Activated CD8-positive, alpha-beta memory T cell treated with anti-CD3 and anti-CD28 coated beads for 4 hours (primary cell): ENCODE results near the gene CTDSP1.

Experiments used
- DNase-seq, 2 donors: peaks; one replicate each; pipeline ENCODE4 v3.0.0-alpha.2; 2020; ENCODE audit warnings: low read depth in 2 of 2

Gene CTDSP1

GRCh38 chr2:218400167-218400929 is 680 bp downstream of the CTDSP1 start:
- no peak for DNase-seq

DNA sequence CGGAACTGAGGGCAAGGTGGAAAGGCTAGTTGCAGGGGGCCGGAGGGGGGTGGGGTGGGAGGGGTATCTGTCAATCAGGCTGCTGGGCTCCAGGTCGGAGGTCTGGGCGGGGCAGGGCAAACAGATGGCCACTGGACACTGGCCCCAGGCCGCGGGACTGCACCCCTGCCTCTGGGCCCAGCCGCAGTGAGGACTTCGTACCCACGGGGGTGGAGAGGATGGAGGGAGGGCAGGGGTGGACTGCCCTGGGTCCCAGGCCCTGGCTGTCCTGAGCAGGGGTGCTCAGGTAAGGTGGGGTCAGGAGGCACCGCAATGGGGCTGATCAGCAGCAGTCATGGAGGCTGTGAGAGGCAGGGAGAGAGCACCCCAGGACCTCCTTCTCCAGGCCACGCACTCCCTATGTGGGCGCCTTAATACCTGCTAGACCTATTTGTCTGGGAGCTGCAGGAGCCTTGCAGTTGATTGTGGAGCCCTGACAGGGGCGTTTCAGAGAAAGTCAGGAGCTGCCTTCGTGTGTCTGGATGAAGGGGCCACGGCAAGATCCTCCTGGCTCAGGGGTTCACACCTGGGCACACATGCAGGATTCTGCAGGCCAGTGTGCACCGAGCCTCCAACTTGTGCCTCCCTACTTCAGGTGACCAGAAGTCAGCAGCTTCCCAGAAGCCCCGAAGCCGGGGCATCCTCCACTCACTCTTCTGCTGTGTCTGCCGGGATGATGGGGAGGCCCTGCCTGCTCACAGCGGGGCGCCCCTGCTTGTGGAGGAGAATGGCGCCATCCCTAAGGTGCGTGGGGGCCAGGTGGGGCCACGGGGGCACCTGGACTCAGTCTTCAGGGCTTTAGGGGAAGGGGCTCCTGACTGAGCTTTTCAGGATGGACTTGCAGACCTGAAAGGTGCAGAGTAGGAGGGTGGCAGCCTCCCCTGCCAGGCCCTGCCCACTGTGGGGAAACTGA is 1.5 kb downstream of the CTDSP1 start:
- no peak for DNase-seq

GRCh38 chr2:218401890-218402289 is 2.2 kb downstream of the CTDSP1 start:
- no peak for DNase-seq

DNA sequence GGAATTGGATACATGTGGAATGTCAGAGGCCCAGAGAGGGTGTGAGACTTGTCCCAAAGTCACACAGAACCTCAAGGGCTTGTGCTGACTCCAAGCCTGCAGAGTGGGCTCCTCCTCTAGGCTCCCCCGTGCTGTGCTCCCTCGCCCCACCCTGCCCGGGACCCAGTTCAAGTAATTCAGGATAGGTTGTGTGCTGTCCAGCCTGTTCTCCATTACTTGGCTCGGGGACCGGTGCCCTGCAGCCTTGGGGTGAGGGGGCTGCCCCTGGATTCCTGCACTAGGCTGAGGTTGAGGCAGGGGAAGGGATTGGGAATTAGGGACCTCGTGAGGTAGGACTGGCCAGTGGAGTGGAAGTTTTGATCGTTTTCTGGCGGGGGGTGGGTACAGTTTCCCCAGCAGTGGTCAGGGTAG is 2.8 kb downstream of the CTDSP1 start:
- DNase-seq, result no peak

- DNase-seq, result no peak
These were observed 3.3 kb downstream of the CTDSP1 start for GRCh38 chr2:218402911-218403411.

DNA sequence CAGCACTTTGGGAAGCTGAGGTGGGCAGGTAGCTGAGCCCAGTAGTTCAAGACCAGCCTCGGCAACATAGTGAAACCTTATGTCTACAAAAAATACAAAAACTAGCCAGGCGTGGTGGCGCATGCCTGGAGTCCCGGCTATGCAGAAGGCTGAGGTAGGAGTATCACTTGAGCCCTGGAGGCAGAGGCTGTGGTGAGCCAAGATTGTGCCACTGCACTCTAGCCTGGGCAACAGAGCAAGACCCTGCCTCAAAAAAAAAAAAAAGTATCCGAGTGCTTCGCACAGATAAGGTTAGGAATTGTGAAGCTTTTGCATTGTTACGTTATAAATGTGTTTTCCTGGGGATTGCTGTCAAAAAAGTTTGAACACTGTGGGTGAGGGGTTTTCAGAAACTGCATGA is 4.1 kb downstream of the CTDSP1 start:
- DNase-seq, result no peak

- DNase-seq, result no peak
These were observed 4.8 kb downstream of the CTDSP1 start for GRCh38 chr2:218404351-218405085.

DNA sequence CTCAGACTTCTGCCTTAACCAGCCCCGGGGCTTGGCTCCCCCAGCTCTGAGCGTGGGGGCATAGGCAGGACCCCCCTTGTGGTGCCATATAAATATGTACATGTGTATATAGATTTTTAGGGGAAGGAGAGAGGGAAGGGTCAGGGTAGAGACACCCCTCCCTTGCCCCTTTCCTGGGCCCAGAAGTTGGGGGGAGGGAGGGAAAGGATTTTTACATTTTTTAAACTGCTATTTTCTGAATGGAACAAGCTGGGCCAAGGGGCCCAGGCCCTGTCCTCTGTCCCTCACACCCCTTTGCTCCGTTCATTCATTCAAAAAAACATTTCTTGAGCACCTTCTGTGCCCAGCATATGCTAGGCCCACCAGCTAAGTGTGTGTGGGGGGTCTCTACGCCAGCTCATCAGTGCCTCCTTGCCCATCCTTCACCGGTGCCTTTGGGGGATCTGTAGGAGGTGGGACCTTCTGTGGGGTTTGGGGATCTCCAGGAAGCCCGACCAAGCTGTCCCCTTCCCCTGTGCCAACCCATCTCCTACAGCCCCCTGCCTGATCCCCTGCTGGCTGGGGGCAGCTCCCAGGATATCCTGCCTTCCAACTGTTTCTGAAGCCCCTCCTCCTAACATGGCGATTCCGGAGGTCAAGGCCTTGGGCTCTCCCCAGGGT is 5.5 kb downstream of the CTDSP1 start:
- no peak for DNase-seq

DNA sequence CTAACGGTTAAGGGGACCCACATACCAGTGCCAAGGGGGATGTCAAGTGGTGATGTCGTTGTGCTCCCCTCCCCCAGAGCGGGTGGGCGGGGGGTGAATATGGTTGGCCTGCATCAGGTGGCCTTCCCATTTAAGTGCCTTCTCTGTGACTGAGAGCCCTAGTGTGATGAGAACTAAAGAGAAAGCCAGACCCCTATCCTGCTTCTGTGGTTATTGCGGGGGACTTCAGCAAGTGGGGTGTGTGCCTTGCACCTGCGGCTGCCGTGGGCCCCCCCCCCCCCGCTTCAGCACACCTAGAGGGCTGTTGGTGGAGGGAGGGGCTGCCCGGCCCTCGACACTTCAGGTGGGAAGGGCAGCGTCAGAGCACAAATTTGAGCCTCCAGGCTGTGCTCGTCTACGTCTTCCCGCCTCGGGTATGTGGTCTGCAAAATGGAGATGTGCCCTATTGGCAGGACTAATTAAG is 6.1 kb downstream of the CTDSP1 start:
- no peak for DNase-seq

GRCh38 chr2:218406209-218406948 is 6.7 kb downstream of the CTDSP1 start:
- DNase-seq, result peak; percentile 78 to 82

- peak; percentile 44 to 49 for DNase-seq
These were observed 7.4 kb downstream of the CTDSP1 start for GRCh38 chr2:218406949-218407618.

DNA sequence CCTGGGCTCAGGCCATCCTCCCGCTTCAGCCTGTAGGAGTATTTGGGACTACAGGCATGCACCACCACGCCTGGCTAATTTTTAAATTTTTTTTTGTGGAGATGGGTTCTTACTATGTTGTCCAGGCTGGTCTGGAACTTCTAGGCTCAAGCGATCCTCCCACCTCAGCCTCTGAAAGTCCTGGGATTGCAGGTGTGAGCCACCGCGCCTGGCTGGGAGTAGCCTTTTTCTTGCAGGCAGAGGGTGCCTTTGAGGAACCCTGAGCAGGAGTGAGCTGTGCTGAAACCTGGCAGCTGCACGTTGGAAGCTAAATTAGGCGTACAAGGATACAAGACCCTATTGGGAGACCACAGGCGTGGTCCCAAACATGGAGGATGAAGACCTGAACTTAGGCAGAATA is 8.0 kb downstream of the CTDSP1 start:
- DNase-seq, result no peak

GRCh38 chr2:218418321-218418716 is 18.7 kb downstream of the CTDSP1 start:
- DNase-seq, result no peak

DNA sequence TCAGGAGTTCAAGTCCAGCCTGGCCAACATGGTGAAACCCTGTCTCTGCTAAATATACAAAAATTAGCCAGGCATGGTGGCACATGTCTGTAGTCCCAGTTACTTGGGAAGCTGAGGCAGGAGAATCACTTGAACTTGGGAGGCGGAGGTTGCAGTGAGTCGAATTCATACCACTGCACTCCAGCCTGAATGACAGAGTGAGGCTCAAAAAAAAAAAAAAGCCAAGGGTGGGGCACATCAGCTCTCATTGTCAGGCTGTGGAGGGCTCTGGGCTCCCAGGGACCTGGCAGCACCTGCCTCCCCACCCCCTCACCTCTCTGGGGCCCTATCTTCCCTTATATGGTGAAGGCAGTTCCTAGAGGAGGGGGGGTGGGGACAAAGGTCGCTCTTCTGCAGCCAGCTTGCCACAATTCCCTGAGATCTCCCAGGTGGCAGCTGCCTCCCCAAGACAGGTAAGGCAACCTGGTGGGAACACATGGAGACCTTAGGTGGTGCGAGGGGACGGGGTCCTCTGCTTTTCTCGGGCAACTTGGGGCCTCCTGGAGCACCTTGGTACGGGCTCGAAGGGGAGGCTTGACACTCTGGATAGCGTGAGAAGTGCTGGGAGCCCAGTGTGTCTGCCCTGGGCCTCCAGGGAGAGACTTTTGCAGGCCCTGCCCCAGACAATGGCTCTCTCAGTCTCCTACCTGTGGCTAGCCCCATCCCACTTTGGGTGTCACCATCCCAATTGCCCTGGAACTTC is 19.2 kb downstream of the CTDSP1 start, which contains the start of gene VIL1:
TSS of gene VIL1 (plus strand) at position 407 of the 742 bp plus-strand sequence. CDS start 4,656 bp downstream, outside the sequence.
- no peak for DNase-seq

- no peak for DNase-seq
These were observed 20.1 kb downstream of the CTDSP1 start for GRCh38 chr2:218419630-218420216.

GRCh38 chr2:218421027-218421426 is 21.4 kb downstream of the CTDSP1 start:
- DNase-seq, result no peak

DNA sequence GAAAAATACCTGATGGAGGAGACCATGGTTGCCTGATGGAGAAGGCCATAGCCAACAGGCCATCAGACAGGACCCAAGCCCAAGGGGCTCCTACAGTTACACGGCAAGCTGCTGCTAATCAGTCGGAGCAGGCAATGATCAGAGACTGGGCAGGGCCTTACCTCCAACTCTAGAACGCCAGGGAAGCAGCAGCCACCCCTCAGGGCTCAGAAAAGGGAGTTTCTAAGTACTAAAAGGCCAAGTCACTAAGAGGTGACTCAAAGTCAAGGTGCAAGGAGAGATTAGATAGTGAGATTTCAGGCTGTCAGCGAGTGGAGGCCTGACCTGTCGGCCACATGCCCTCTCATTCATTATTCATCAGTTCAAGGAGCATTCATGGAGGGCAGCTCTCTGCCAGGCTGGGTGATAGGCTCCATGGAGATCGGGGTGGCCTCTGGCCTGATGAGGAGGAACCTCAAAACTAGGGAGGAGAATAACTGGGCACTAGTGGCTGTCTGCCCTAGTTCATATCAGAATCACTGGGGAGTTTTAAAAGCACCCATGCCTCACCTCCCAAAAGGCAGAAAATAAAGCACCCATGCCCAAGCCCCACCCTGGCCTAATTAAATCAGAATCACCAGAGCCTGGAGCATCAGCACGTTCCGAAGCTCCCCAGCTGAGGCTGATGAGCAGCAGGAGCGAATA is 22.9 kb downstream of the CTDSP1 start:
- no peak for DNase-seq

DNA sequence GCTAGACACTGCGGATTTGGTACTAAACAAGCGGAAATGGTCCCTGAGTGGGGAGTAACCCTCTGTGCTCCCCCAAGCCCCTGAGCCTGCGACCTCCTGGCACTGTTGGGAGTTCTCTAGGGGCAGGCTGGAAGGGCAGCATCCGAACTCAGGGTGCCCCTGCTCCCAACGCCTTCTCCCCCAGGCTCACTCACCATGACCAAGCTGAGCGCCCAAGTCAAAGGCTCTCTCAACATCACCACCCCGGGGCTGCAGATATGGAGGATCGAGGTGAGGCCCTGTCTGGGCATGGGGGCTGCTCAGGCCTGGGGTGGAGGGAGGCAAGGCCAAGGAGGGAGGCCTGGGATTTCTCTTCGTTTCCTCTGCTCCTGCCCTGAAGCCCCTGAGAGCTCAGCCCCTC is 23.9 kb downstream of the CTDSP1 start:
- no peak for DNase-seq
